VCaP (cell line): ENCODE results near the gene SIK3.
"Not testable (repeated sequence)": the region's sequence is repeated elsewhere in the genome, so short reads cannot be mapped to it uniquely, and the experiment has no call there.

Source experiments
- H3K27ac ChIP-seq: fragments of 450-650 bp; 2 replicates; pipeline ENCODE4 v1.5.1; 2017
- TF ChIP-seq, protein P1 (sequence below): fragments of 450-650 bp; conservative IDR thresholded peaks from 2 replicates; pipeline ENCODE4 v1.5.1; 2017; ENCODE audit warnings: mild to moderate bottlenecking, moderate library complexity

SIK3 gene

DNA sequence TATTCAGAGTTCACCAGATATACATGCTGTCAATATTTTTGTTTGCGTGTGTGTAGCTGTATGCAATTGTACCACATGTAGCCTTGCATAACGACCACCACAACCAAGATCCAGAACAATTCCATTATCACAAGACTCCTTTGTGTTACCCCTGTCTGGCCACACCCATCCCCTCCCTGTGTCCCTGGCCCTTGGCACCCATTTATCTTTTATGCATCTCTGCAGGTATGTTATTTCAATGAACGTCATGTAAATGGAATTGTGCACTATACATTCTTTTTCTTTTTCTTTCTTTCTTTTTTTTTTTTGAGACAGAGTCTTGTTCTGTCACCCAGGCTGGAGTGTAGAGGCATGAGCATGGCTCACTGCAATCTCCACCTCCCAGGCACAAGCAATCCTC lies 36.2 kb upstream of the SIK3 start:
- no peak overlapping the region for H3K27ac ChIP-seq
- TF ChIP-seq, protein P1, sequence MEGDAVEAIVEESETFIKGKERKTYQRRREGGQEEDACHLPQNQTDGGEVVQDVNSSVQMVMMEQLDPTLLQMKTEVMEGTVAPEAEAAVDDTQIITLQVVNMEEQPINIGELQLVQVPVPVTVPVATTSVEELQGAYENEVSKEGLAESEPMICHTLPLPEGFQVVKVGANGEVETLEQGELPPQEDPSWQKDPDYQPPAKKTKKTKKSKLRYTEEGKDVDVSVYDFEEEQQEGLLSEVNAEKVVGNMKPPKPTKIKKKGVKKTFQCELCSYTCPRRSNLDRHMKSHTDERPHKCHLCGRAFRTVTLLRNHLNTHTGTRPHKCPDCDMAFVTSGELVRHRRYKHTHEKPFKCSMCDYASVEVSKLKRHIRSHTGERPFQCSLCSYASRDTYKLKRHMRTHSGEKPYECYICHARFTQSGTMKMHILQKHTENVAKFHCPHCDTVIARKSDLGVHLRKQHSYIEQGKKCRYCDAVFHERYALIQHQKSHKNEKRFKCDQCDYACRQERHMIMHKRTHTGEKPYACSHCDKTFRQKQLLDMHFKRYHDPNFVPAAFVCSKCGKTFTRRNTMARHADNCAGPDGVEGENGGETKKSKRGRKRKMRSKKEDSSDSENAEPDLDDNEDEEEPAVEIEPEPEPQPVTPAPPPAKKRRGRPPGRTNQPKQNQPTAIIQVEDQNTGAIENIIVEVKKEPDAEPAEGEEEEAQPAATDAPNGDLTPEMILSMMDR: no peak

DNA sequence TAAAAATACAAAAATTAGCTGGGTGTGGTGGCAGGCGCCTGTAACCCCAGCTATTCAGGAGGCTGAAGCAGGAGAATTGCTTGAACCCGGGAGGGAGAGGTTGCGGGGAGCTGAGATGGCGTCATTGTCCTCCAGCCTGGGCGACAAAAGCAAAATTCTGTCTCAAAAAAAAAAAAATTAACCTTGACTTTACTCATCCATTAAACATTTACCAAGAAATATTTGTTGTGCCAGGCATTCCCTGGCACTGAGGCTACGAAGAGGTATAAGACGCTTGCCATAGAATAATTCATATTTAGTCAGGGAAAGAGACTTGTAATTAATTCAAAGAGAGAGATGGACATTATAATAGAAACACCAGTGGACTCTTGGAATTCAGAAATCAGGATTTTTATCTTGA lies 32.7 kb upstream of the SIK3 start:
- no peak overlapping the region for H3K27ac ChIP-seq
- TF ChIP-seq, protein P1: no peak

DNA sequence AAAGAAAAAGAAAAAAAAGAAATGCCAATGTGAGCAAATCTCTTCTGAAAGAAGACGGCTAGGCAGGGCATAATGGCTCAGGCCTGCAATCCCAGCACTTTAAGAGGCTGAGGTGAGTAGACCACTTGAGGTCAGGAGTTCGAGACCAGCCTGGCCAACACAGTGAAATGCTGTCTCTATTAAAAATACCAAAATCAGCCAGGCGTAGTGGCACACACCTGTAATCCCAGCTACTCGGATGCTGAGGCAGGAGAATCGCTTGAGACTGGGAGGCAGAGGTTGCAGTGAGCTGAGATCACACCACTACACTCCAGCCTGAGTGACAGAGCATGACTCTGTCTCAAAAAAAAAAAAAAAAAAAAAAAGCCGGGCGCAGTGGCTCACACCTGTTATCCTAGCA lies 32.2 kb upstream of the SIK3 start:
- not testable (repeated sequence) for H3K27ac ChIP-seq

DNA sequence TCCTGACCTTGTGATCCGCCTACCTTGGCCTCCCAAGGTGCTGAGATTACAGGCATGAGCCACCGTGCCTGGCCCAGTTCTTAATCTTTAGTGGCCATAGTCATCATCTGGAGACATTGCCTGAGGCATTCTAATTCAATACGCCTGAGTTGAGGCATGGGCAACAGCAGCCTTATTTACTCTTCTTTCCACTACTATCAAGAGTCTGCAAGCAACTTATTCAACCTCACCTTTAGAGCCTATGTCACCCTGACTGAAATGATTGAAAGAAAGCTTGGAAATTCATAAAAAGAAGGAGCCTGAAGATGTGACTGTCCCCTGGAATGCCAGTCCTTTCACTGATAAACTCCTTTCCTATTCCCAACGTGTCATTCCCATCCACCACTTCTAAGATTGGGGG lies 30.1 kb upstream of the SIK3 start:
- H3K27ac ChIP-seq: no peak overlapping the region
- TF ChIP-seq, protein P1: no peak

DNA sequence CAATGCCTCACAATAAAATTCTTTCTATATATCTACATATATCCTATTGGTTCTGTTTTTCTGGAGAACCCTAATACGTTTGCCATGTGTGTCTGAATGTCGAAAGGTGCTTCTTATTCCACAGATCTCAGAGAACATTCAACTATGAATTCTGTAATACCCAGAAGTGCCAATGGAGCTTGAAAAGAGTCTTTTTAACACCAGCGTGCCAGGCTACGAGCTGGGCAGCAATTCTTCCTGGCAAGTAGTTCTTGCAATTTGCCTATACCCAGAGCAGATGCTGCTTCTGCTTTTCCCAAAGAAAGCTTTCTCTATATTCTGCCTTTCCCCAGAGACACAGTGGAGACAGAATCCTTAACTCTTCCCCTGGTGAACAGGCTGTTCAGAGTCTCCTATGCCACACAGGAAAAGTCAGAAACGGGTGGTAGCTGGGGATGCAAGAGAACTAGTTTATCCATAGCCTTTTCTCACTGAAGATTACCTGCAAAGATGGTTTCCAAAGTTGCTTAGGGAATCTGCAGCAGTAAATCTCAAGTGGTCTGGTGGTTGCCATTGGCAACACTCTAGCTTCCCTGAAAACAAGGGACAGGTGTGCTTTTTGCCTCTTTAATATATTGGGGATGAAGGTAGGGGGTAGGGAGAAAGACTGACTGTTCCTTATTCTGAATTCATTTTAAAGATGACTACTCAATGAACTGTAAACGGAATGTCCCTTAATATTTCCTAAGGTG lies 29.1 kb upstream of the SIK3 start:
- TF ChIP-seq, protein P1: no peak
- H3K27ac ChIP-seq: no peak overlapping the region

DNA sequence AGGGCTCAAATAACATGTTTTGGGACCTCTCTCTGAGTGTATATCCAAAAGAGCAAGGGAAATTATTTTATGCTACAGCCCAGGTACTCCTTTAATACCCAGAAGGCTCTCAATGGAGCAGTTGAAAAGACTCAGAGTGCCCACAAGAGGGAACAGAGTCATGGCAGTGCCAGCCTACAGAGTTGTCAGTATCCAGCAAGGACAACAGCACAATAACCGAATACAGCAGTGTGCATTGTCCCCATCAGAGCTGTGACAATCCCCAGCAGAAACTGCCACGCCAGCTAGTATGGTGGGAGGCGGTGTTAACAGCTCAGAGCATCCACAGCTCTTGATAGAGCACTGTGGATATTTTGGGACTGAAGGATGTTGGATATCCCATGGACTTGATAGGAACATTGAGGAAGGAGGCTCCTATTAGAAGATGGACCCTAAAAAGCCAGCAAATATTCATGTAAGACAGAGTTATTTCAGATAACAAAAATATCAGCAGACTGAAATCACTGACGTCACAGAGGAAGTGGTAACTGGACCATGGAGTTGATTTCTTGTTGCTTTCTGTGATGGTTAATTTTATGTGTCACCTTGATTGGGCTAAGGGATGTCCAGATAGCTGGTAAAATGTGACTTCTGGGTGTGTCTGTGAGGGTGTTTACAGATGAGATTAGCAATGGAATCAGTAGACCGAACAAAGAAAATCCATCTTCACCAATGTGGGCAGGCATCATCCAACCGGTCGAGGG lies 28.2 kb upstream of the SIK3 start:
- no peak overlapping the region for H3K27ac ChIP-seq
- TF ChIP-seq, protein P1: no peak

DNA sequence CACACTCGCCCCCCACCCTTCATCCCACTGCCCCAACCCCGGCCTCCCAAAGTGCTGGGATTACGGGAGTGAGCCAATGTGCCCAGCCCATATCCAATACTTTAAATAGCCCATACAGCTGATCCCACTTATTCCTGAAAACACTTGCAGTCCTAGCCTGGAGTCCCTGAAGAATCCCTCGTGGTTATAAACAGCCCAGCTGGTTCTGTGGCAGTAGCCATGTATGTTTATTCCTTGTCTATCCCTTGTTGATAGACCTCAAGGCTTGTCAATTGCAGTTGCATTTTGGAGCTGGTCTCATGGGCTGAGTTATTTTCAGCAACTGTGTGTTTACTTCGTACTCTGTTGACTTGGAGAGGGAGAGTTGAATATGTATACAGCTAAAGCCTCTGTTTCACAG lies 24.3 kb upstream of the SIK3 start:
- TF ChIP-seq, protein P1: no peak
- H3K27ac ChIP-seq: no peak overlapping the region

DNA sequence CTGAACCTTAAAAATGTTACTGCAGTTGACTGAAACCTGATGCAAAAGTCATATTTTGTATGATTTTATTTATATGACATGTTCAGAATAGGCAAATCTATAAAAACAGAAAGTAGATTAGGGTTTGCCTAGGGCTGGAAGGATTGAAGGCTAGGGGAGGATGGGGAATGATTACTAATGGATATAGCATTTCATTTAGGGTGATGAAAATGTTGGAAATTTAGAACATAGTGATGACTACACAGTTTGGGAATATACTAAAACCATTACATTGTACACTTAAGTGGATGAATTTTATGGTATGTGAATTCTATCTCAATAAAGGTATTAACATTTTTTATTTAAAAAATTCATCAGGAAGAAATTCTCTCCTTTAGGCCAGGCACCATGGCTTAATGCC lies 22.9 kb upstream of the SIK3 start:
- H3K27ac ChIP-seq: no peak overlapping the region
- TF ChIP-seq, protein P1: no peak
